ENCODE results near the gene GGCX.

GGCX gene

DNA sequence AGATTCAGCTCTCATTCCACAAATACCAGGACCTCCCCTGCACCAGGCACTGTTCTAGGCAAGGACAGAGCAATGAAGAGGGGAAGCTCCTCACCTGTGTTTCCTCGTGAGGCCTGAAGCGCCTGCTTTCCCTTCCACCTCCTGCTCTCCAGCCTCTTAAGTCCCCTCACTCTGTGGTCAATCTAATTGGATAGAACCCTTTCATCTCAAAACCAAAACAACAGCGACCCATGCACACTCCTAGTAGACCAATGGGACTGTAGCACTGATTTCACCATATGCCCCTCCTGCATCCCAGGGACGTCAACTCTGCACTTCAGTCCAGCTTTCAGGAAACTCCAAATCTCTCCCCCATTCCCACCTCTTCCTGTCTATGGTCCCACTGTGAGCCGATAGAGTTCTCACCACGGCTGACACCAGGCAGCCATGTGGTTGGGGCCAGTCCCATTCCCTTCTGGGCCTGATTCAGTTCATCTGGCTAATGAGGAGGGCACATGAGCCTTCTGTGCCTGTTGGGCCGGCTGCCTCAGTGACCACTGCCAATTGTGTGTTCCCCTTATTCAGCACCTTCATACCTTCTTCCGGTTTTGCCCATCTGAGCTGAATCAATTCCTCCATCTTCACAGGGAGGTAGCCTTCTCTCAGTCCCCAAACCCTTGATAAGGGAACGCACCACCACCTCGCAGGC, 55.6 kb downstream of the GGCX start:
- no peak for DNase-seq

- no peak for DNase-seq
These were observed 56.5 kb downstream of the GGCX start for GRCh38 chr2:85504778-85505261.

DNA sequence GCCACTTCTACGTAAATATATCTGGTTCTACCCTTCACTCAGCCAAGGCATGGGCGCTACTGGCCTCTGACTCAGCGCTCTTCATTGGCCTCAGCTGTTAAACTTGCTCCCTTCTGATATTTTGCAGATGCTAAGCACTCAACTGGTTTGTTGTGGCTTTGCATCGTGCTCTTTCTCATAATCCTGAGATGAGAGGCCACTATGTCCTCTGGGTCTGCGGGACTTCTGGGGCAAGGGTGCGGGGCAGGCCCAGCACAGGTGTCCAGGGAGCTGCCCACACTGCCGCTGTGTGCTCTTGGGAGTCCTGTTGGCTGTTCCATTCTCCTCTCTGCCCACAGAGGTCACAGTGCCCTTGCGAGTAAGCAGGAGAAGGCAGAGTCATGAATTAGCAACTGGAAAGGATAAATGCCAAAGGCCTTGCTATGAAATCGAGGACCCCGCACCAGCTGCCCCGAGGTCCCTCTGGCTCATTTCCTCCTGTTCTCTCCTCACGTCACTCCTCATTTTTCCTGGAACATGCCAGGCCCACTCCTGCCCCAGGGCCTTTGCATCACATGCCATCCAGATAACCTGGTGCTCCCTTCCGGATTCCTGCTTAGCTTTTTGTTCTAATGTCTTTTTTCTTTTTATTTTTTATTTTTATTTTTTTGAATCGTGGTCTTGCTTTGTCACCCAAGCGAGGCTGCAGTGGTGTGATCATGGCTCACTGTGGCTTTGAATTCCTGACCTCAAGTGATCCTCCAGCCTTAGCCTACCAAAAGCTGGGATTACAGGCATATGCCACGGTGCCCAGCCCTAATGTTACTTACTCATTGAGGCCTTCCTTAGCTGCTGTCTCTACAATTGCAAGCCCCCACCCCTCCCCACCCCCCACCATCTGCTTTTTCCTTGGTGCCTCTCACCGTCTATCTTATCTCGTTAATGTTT, 57.2 kb downstream of the GGCX start:
- DNase-seq, result no peak

DNA sequence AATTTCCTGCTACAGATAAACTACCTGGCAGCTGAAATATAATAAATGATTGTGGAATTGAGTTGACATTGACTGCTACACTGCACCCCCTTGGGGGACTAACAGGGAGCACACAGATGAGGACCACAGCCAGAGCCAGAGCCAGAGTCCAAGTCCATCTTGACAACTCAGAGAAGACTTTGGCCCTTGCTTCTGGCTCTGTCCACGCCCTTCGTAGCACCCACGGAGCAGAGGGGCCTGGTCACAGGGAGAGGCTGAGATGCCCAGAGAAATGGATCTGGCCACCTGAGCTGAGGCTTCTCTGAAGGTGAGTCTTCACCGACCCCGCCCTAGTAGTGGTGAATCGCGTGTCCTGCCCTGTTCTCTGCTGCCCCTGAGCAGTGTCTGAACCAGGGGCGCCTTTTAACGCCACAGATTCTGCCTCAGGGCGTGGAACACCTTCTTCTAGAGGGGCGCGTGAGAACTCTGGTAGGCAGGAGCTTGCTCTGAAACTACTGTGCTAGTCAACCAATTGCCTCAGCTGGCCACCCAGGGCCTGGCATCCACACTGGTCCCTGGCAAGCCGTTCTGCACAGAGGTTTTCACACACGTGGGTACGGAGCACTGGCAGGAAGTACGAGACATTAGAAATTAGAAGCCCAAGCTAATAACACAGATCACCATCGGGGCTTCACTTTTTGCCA, 58.0 kb downstream of the GGCX start:
- DNase-seq, result no peak

- no peak for DNase-seq
These were observed 58.6 kb downstream of the GGCX start for GRCh38 chr2:85502720-85503119.

DNA sequence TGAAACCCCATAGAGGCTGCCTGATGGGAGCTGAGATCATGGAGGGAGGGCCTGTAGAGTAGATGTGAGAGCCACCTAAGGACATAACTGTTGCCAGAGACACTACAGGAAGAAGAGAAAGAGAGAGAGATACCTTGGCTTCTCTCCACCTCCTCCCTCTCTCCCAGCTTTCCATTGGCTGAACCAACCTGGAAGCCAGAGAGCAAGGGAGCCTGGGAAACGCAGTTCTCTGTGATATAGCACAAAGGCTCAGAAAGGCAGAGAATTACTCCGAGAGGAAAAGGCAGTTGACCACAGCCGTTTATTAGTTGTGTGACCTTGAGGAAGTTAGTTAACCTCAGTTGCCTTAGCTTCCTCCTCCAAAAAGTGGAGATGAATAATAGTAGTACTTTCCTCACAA, 60.0 kb downstream of the GGCX start:
- peak; percentile 96 to 98 for DNase-seq

DNA sequence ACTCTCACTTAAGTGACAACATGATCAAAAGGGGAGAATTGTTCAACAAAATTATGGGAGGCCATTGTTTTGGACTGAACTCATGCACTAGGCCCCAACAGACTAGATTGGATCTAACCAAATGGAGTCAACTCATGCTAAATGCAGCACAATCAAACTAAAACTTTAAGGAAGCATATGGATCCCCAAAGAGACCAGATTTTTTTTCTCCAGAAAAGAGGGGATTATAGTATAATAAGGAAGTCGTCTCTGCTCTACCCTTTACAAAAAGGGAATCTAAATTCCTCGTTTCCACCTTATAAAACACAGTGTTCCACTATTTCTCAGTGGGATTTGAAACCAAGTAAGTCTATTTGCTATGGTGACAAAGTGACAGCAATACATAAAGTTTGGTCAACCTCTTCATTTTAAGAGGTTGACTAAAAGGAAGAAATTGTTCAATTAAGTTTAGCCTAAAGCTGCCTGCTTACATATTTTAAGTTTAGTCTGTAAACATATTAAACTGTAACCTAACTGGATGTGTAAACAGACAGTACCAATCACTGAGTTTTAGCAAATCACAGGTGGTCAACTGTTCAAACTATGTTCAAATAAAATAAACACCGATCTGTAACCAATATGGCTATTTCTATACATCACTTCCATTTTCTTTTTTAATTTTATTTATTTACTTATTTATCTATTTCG, 63.2 kb downstream of the GGCX start:
- DNase-seq, result no peak

DNA sequence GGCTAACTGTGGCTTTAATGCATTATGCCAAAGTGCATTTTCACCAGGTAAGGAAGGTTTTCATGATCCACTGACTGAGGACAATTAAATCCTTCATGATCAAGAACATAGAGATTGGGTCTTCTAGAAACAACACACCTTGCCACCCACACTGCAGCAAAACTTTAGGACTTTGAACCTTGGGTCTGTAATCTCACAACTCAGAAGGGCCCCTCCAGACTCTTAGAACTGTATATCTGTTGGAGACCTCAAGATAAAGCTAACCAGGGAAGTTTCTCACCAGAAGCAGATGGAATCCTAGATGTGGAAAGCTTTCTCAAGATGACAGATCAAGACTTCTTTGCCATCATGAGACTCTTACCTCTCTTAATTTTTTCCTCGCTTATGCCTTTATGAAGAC, 64.9 kb downstream of the GGCX start:
- no peak for DNase-seq
